Measurements from ENCODE around the gene HBM.
A peak's percentile ranks its signal among the peaks of the same experiment; 100 is the strongest.

HBM gene

GRCh38 chr16:179211-180092, 13.7 kb downstream of the HBM start:
- ATAC-seq (ENCODE audit: low read depth) (no peak), DNase-seq (ENCODE audit: low spot score in 2 of 2) (no peak)
- H3K27ac Mint-ChIP-seq: no peak overlapping the region
- H3K4me3 Mint-ChIP-seq: peak overlapping the region; percentile 32
- peaks cover 7% of the 10 kb centered on the region for H3K4me1 Mint-ChIP-seq
- peaks cover 20% of the 10 kb centered on the region for H3K27me3 Mint-ChIP-seq
- no peaks in the 10 kb centered on the region for H3K9me3 Mint-ChIP-seq
- H3K36me3 Mint-ChIP-seq: no peaks in the 10 kb centered on the region

GRCh38 chr16:180101-180675, 14.4 kb downstream of the HBM start, which contains the start of gene HBQ1:
TSS of gene HBQ1 (plus strand) at chr16:180459. CDS start at chr16:180487, 28 bp downstream.
- Mint-ChIP-seq H3K27me3 (peaks cover 14% of the 10 kb centered on the region), H3K36me3 (no peaks in the 10 kb centered on the region), H3K4me3 (peak within 1 kb of the TSS; percentile 37), H3K9me3 (no peaks in the 10 kb centered on the region), H3K4me1 (peaks cover 4% of the 10 kb centered on the region), H3K27ac (no peak within 1 kb of the TSS)
- ATAC-seq (ENCODE audit: low read depth): no peak
- no peak for DNase-seq (ENCODE audit: low spot score in 2 of 2)

- no peaks in the 10 kb centered on the region for H3K4me1 Mint-ChIP-seq
- DNase-seq (ENCODE audit: low spot score in 2 of 2): peak in 1 of 2 donors; percentile 41
- peak overlapping the region; percentile 37 for H3K4me3 Mint-ChIP-seq
- no peak overlapping the region for H3K27ac Mint-ChIP-seq
- H3K27me3 Mint-ChIP-seq: peaks cover 9% of the 10 kb centered on the region
- peaks cover 3% of the 10 kb centered on the region for H3K36me3 Mint-ChIP-seq
- no peaks in the 10 kb centered on the region for H3K9me3 Mint-ChIP-seq
- ATAC-seq (ENCODE audit: low read depth): peak; percentile 87
Observed at GRCh38 chr16:180681-181564, 15.1 kb downstream of the HBM start.

GRCh38 chr16:181565-182021, 15.8 kb downstream of the HBM start:
- DNase-seq (ENCODE audit: low spot score in 2 of 2): peak; percentile 90 to 96
- H3K9me3 Mint-ChIP-seq: no peaks in the 10 kb centered on the region
- no peaks in the 10 kb centered on the region for H3K4me1 Mint-ChIP-seq
- no peak for ATAC-seq (ENCODE audit: low read depth)
- H3K27me3 Mint-ChIP-seq: peaks cover 9% of the 10 kb centered on the region
- peaks cover 3% of the 10 kb centered on the region for H3K36me3 Mint-ChIP-seq
- no peak overlapping the region for H3K4me3 Mint-ChIP-seq
- no peak overlapping the region for H3K27ac Mint-ChIP-seq

DNA sequence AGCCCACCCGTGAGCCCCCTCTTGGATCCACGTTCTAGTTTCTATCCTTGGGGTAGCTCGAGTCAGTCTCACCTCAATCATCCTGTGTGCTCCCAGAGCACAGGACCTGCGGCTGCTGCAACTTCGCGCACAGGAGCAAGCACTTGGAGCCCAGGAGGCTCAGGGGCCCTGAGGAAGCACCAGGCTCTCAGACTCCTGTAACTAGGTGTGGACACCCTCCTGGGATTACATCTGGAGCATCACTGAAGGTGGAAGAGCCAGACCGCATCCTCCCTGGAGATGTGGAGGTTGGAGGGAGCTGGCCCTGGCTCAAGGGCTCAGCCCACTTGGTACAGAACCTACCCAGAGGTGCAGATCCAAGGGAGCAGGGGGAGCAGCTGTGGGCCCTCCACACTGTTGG, 17.2 kb downstream of the HBM start:
- H3K4me1 Mint-ChIP-seq: no peaks in the 10 kb centered on the region
- H3K27ac Mint-ChIP-seq: no peak overlapping the region
- no peak for DNase-seq (ENCODE audit: low spot score in 2 of 2)
- no peaks in the 10 kb centered on the region for H3K9me3 Mint-ChIP-seq
- no peak for ATAC-seq (ENCODE audit: low read depth)
- peaks cover 7% of the 10 kb centered on the region for H3K36me3 Mint-ChIP-seq
- H3K27me3 Mint-ChIP-seq: peaks cover 5% of the 10 kb centered on the region
- H3K4me3 Mint-ChIP-seq: no peak overlapping the region

GRCh38 chr16:185213-185612, 19.4 kb downstream of the HBM start:
- Mint-ChIP-seq H3K4me3 (no peak overlapping the region), H3K27ac (no peak overlapping the region), H3K36me3 (peaks cover 18% of the 10 kb centered on the region), H3K9me3 (no peaks in the 10 kb centered on the region), H3K27me3 (no peaks in the 10 kb centered on the region), H3K4me1 (no peaks in the 10 kb centered on the region)
- no peak for DNase-seq (ENCODE audit: low spot score in 2 of 2)
- no peak for ATAC-seq (ENCODE audit: low read depth)

- Mint-ChIP-seq H3K27ac (no peak overlapping the region), H3K27me3 (no peaks in the 10 kb centered on the region), H3K9me3 (no peaks in the 10 kb centered on the region), H3K36me3 (peaks cover 18% of the 10 kb centered on the region), H3K4me3 (no peak overlapping the region), H3K4me1 (no peaks in the 10 kb centered on the region)
- no peak for DNase-seq (ENCODE audit: low spot score in 2 of 2)
- no peak for ATAC-seq (ENCODE audit: low read depth)
Observed at GRCh38 chr16:185691-186090, 19.9 kb downstream of the HBM start.

GRCh38 chr16:187330-187729, 21.6 kb downstream of the HBM start:
- H3K27ac Mint-ChIP-seq: no peak overlapping the region
- ATAC-seq (ENCODE audit: low read depth) (no peak), DNase-seq (ENCODE audit: low spot score in 2 of 2) (no peak)
- no peaks in the 10 kb centered on the region for H3K27me3 Mint-ChIP-seq
- no peaks in the 10 kb centered on the region for H3K4me1 Mint-ChIP-seq
- peaks cover 26% of the 10 kb centered on the region for H3K36me3 Mint-ChIP-seq
- H3K9me3 Mint-ChIP-seq: no peaks in the 10 kb centered on the region
- no peak overlapping the region for H3K4me3 Mint-ChIP-seq

DNA sequence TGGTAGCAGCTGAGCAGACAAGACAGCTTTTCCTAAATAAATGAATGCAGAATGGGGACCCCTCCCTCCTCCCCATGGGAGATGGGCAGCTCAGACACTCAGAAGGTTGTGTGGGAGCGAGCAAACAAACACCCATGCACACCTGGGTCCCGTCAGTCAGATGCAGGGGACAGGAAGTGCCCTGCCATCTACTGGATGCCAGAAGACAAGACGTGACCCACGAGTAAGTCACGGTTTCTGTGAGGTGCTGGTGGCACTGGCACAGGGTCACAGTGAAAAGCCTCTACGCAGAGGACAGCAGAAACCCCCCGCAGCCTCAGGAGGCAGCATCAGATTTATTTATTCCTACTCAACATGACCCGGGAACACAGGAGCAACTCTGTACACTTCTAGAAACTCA, 22.9 kb downstream of the HBM start:
- H3K27me3 Mint-ChIP-seq: no peaks in the 10 kb centered on the region
- peaks cover 30% of the 10 kb centered on the region for H3K36me3 Mint-ChIP-seq

GRCh38 chr16:189604-190186, 23.9 kb downstream of the HBM start:
- no peaks in the 10 kb centered on the region for H3K4me1 Mint-ChIP-seq
- ATAC-seq (ENCODE audit: low read depth) (no peak), DNase-seq (ENCODE audit: low spot score in 2 of 2) (no peak)
- H3K27ac Mint-ChIP-seq: no peak overlapping the region
- peaks cover 30% of the 10 kb centered on the region for H3K36me3 Mint-ChIP-seq
- no peak overlapping the region for H3K4me3 Mint-ChIP-seq
- no peaks in the 10 kb centered on the region for H3K27me3 Mint-ChIP-seq
- no peaks in the 10 kb centered on the region for H3K9me3 Mint-ChIP-seq

More for the DNA sequence above, 22.9 kb downstream of the HBM start:
- H3K4me1 Mint-ChIP-seq: no peaks in the 10 kb centered on the region
- peak; percentile 60 for ATAC-seq (ENCODE audit: low read depth)
- no peak for DNase-seq (ENCODE audit: low spot score in 2 of 2)
- no peaks in the 10 kb centered on the region for H3K9me3 Mint-ChIP-seq
- H3K4me3 Mint-ChIP-seq: no peak overlapping the region
- H3K27ac Mint-ChIP-seq: no peak overlapping the region

DNA sequence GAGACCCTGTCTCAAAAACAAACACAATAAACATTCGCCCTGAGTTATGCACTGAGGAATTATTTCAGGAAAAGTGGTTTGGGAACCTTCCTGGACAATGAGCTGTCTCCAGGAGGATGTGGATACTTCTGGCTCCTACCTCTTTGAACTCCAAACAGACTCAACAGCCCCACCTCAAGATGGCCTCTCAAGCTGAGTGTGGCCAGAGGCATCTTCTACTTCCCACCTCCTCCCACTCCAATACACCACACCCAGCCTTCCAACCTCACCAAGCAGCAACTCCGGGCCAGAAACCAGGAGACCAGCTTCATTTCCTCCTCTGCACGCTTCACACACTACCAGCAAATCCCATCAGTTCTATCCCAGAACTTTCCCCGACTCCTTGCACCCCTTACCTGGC, 26.1 kb downstream of the HBM start:
- Mint-ChIP-seq H3K27ac (no peak overlapping the region), H3K4me1 (no peaks in the 10 kb centered on the region), H3K27me3 (no peaks in the 10 kb centered on the region), H3K9me3 (no peaks in the 10 kb centered on the region), H3K4me3 (no peak overlapping the region), H3K36me3 (peaks cover 26% of the 10 kb centered on the region)
- DNase-seq (ENCODE audit: low spot score in 2 of 2) (no peak), ATAC-seq (ENCODE audit: low read depth) (no peak)

GRCh38 chr16:192686-193085, 26.9 kb downstream of the HBM start:
- Mint-ChIP-seq H3K27ac (no peak overlapping the region), H3K4me1 (no peaks in the 10 kb centered on the region), H3K27me3 (no peaks in the 10 kb centered on the region), H3K4me3 (no peak overlapping the region), H3K36me3 (peaks cover 22% of the 10 kb centered on the region), H3K9me3 (no peaks in the 10 kb centered on the region)
- DNase-seq (ENCODE audit: low spot score in 2 of 2): no peak
- no peak for ATAC-seq (ENCODE audit: low read depth)

- Mint-ChIP-seq H3K27me3 (no peaks in the 10 kb centered on the region), H3K27ac (no peak overlapping the region), H3K9me3 (no peaks in the 10 kb centered on the region), H3K4me1 (no peaks in the 10 kb centered on the region), H3K4me3 (no peak overlapping the region), H3K36me3 (peaks cover 22% of the 10 kb centered on the region)
- DNase-seq (ENCODE audit: low spot score in 2 of 2) (no peak), ATAC-seq (ENCODE audit: low read depth) (no peak)
Observed at GRCh38 chr16:193441-193840, 27.7 kb downstream of the HBM start.
